Esophagus squamous epithelium (tissue), 5 donors: ENCODE results near the gene FGB. TPM values are rescaled to one million over a fixed set of nuclear protein-coding genes. Genes with fewer than 3 reads are reported as not detected.

Experiments used
- DNase-seq: peaks from one replicate; lab custom pipeline; 2025; lab: John Stamatoyannopoulos, UW
- H3K27ac ChIP-seq, 4 donors: fragments of 200-600 bp; sonication (generic); one replicate each; pipeline ENCODE4 v1.5.1; 2016 to 2019; ENCODE audit warnings: mild to moderate bottlenecking in 1 of 4
- H3K27me3 ChIP-seq, 4 donors: fragments of 200-600 bp; sonication (generic); 1 replicate in 3 of 4; 2 replicates in 1 of 4; pipeline versions ENCODE4 v1.5.1 to v1.6.0; 2017 to 2021; ENCODE audit warnings: antibody characterized with exemption in 1 of 4
- H3K36me3 ChIP-seq, 3 donors: fragments of 200-600 bp; sonication (generic); one replicate each; pipeline ENCODE4 v1.5.1; 2016 to 2019
- H3K4me1 ChIP-seq, 3 donors: fragments of 200-600 bp; sonication (generic); one replicate each; pipeline ENCODE4 v1.5.1; 2017 to 2019
- H3K4me3 ChIP-seq, 4 donors: fragments of 200-600 bp; sonication (generic); 1 replicate in 3 of 4; 2 replicates in 1 of 4; pipeline ENCODE4 v1.5.1; 2016 to 2019; ENCODE audit warnings: mild to moderate bottlenecking in 2 of 4, moderate library complexity in 1 of 4
- H3K9me3 ChIP-seq, 3 donors: fragments of 200-600 bp; sonication (generic); one replicate each; pipeline ENCODE4 v1.5.1; 2016 to 2019
- POLR2A ChIP-seq, 4 donors: fragments of 450-650 bp; IDR thresholded peaks; one replicate each; pipeline ENCODE4 v1.6.1; 2017; ENCODE audit warnings: antibody characterized with exemption in 4 of 4, mild to moderate bottlenecking in 4 of 4, moderate library complexity in 3 of 4
- WGBS, 2 donors: methylation state at CpG; one replicate each; pipeline ENCODE4 v1.1.5; 2018; 5-methylcytosine and 5-hydroxymethylcytosine counted together
- intact Hi-C: fragments of 100-400 bp; cut with DNase I; formaldehyde crosslinking; loops from one replicate; pipeline ENCODE4 v1.15.0; 2022
- total RNA-seq, 4 donors: library from RNA; depleted of rRNA; stranded (reverse); fragments of >200 nt; gene quantifications; one replicate each; pipeline ENCODE4 v1.1.0, GENCODE V29; 2016
- TF ChIP-seq, protein P1 (sequence below), 6 experiments: fragments of 450-650 bp in 4 of 6; fragments of 200-600 bp in 2 of 6; sonication (generic) in 2 of 6; IDR thresholded peaks; one replicate each; pipeline ENCODE4 v1.5.1; 2016 to 2019; ENCODE audit warnings: antibody characterized with exemption in 6 of 6, mild to moderate bottlenecking in 4 of 6, moderate library complexity in 4 of 6
- donor health status: DM: yes; HTN: yes; CAD: no.

Gene FGB
- total RNA-seq, 4 donors from 2014 or later: not detected

DNA sequence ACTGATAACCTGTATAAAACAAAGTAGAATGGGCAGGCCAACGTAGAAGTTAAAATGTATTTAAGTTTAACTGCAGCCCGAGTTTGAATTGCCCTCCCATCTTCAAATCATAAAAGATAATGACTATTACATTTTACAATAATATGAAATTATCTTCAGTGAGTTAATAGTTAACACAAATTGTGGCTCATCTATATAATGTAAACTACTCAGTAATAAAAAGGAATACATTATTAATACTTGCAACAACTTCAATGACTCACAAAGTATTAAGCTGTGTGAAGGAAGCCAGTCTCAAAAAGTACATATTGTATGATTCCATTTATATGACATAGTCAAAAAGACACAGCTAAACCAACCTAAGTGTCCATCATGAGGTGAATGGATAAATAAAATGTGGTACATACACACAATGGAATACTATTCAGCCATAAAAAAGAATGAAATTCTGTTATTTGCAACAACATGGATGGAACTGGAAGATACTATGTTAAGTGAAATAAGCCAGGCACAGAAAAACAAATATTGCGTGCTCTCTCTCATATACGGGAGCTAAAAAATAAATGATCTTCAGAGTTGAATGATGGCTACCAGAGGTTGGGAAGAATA is 20.4 kb upstream of the FGB start:
- no peaks in the 10 kb centered on the region for H3K27me3 ChIP-seq
- no peak overlapping the region for H3K4me3 ChIP-seq
- DNase-seq: no peak
- peaks cover 1 to 100% (median 50%) of the 10 kb centered on the region in 3 donors for H3K36me3 ChIP-seq
- intact Hi-C loops: no loop called here
- H3K4me1 ChIP-seq: no peaks in the 10 kb centered on the region
- no peak overlapping the region for H3K27ac ChIP-seq
- TF ChIP-seq, protein P1, sequence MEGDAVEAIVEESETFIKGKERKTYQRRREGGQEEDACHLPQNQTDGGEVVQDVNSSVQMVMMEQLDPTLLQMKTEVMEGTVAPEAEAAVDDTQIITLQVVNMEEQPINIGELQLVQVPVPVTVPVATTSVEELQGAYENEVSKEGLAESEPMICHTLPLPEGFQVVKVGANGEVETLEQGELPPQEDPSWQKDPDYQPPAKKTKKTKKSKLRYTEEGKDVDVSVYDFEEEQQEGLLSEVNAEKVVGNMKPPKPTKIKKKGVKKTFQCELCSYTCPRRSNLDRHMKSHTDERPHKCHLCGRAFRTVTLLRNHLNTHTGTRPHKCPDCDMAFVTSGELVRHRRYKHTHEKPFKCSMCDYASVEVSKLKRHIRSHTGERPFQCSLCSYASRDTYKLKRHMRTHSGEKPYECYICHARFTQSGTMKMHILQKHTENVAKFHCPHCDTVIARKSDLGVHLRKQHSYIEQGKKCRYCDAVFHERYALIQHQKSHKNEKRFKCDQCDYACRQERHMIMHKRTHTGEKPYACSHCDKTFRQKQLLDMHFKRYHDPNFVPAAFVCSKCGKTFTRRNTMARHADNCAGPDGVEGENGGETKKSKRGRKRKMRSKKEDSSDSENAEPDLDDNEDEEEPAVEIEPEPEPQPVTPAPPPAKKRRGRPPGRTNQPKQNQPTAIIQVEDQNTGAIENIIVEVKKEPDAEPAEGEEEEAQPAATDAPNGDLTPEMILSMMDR (IDR thresholded peaks at IDR 0.05): no peak
- WGBS, 2 donors: 94 to 95% methylated on average over 4 of the region's 4 CpGs
- H3K9me3 ChIP-seq: no peaks in the 10 kb centered on the region

GRCh38 chr4:154545689-154546088 is 17.1 kb upstream of the FGB start:
- TF ChIP-seq, protein P1 (IDR thresholded peaks at IDR 0.05): no peak
- no peak for TF ChIP-seq POLR2A (IDR thresholded peaks at IDR 0.05)
- Histone ChIP-seq H3K4me1 (peaks cover 7 to 20% (median 12%) of the 10 kb centered on the region in 3 donors), H3K4me3 (no peak overlapping the region), H3K9me3 (no peaks in the 10 kb centered on the region), H3K27ac (no peak overlapping the region), H3K36me3 (peaks cover 4 to 73% (median 35%) of the 10 kb centered on the region in 3 donors), H3K27me3 (no peaks in the 10 kb centered on the region)
- intact Hi-C loops: no loop called here
- no peak for DNase-seq
- WGBS, 2 donors: 81 to 84% methylated on average over 4 of the region's 4 CpGs

GRCh38 chr4:154549894-154550790 is 12.7 kb upstream of the FGB start, which contains the start of gene PLRG1:
Gene PLRG1 (minus strand): TSS chr4:154550400. CDS start chr4:154550308, 92 bp downstream.
- WGBS, 2 donors: 1% methylated on average over 21 to 40 of the region's 51 CpGs
- no peaks in the 10 kb centered on the region for H3K27me3 ChIP-seq
- peak; percentile 72 for DNase-seq
- TF ChIP-seq, protein P1 (IDR thresholded peaks at IDR 0.05): peak in 5 of 6 experiments; percentile 30 to 67 (median 55)
- peak in 3 of 4 donors; percentile 30 to 72 (median 48) for TF ChIP-seq POLR2A (IDR thresholded peaks at IDR 0.05)
- H3K36me3 ChIP-seq: peaks cover 4 to 28% (median 8%) of the 10 kb centered on the region in 3 donors
- peak within 1 kb of the TSS; percentile 49 to 90 (median 69) for H3K4me3 ChIP-seq
- intact Hi-C loops: no loop called here
- no peaks in the 10 kb centered on the region for H3K9me3 ChIP-seq
- H3K27ac ChIP-seq: peak within 1 kb of the TSS; percentile 80 to 86 (median 86)
- peaks cover 7 to 29% (median 21%) of the 10 kb centered on the region in 3 donors for H3K4me1 ChIP-seq

GRCh38 chr4:154551872-154552686 is 10.7 kb upstream of the FGB start:
- Histone ChIP-seq H3K27ac (no peak overlapping the region), H3K36me3 (peaks cover 0 to 9% (median 4%) of the 10 kb centered on the region in 3 donors), H3K4me1 (peaks cover 7 to 29% (median 21%) of the 10 kb centered on the region in 3 donors), H3K27me3 (no peaks in the 10 kb centered on the region), H3K4me3 (no peak overlapping the region), H3K9me3 (no peaks in the 10 kb centered on the region)
- intact Hi-C loops: no loop called here
- peak; percentile 2 for DNase-seq
- 19 to 26% methylated on average over 6 of the region's 6 CpGs for WGBS, 2 donors
- no peak for TF ChIP-seq POLR2A (IDR thresholded peaks at IDR 0.05)
- TF ChIP-seq, protein P1 (IDR thresholded peaks at IDR 0.05): peak; percentile 66 to 83 (median 80)
